ENCODE measurements around the gene CCR3.

The CCR3 gene

GRCh38 chr3:46284981-46285683 lies 42.9 kb downstream of the CCR3 start:
- no peak for DNase-seq (ENCODE audit: low read depth)
- TF ChIP-seq, protein P1, sequence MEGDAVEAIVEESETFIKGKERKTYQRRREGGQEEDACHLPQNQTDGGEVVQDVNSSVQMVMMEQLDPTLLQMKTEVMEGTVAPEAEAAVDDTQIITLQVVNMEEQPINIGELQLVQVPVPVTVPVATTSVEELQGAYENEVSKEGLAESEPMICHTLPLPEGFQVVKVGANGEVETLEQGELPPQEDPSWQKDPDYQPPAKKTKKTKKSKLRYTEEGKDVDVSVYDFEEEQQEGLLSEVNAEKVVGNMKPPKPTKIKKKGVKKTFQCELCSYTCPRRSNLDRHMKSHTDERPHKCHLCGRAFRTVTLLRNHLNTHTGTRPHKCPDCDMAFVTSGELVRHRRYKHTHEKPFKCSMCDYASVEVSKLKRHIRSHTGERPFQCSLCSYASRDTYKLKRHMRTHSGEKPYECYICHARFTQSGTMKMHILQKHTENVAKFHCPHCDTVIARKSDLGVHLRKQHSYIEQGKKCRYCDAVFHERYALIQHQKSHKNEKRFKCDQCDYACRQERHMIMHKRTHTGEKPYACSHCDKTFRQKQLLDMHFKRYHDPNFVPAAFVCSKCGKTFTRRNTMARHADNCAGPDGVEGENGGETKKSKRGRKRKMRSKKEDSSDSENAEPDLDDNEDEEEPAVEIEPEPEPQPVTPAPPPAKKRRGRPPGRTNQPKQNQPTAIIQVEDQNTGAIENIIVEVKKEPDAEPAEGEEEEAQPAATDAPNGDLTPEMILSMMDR (IDR thresholded peaks at IDR 0.05; ENCODE audit: low read length, missing control alignments) = no peak
- no peak overlapping the region for H3K4me3 ChIP-seq (replicated peaks; ENCODE audit: low read depth, low read length)

DNA sequence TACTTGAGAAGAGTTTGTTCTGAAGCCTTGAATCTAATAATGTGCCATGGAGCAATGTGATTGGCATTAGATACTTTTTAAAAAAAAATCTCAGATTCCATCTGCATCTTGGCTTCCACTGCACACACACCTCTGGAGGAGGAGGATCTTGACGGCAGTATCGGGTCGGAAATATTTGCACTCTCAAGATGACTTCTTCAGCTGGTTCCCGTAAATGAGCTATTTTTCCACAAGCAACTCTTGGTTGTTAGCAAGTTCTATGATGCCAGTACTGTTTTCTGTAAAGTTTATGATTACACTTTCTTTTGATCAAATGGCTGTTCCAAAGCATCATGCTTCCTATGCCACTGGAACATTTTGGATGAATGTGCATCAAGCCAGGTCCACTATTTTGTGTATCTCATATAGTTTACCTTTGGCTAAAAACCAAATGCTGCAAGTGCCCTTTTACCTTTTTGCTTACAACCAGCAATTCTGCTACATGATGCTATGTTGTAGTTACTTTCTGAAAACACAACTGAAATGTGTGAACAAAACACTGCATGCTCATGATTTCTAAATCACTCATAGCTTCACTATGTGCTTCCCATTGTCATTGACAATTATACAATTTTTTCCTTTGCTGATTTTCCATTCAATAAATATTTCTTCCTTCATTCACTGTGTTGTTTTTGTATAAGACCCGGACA lies 43.8 kb downstream of the CCR3 start:
- DNase-seq (ENCODE audit: low read depth) = no peak
- TF ChIP-seq, protein P1 (IDR thresholded peaks at IDR 0.05; ENCODE audit: low read length, missing control alignments) = no peak
- H3K4me3 ChIP-seq (replicated peaks; ENCODE audit: low read depth, low read length) = no peak overlapping the region

- H3K4me3 ChIP-seq (replicated peaks; ENCODE audit: low read depth, low read length) = no peak overlapping the region
- DNase-seq (ENCODE audit: low read depth) = no peak
These were observed 44.8 kb downstream of the CCR3 start for GRCh38 chr3:46286947-46287565.

DNA sequence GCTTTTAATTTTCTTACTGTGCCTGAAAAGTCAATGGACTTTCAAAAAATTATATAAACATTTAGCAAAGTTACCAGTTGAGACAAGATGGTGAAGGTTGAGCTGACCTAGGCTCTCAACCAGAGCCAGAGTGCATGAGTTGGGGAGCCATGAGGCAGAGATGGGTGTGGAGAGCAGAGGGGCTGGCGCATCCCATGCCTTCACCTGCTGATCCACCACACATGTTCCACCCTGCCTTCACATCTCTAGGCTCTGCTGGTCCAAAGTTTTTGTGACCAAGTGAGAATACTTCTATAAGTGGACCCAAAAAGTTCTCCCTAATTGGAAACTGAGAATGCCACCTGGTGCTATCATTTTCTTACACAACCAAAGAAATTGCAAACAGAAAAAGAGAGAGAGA lies 47.3 kb downstream of the CCR3 start:
- no peak overlapping the region for H3K4me3 ChIP-seq (replicated peaks; ENCODE audit: low read depth, low read length)
- no peak for DNase-seq (ENCODE audit: low read depth)
- TF ChIP-seq, protein P1 (IDR thresholded peaks at IDR 0.05; ENCODE audit: low read length, missing control alignments) = no peak

More at GRCh38 chr3:46286947-46287565, 44.8 kb downstream of the CCR3 start:
- TF ChIP-seq, protein P1 (IDR thresholded peaks at IDR 0.05; ENCODE audit: low read length, missing control alignments) = no peak

- no peak for DNase-seq (ENCODE audit: low read depth)
- H3K4me3 ChIP-seq (replicated peaks; ENCODE audit: low read depth, low read length) = no peak overlapping the region
- TF ChIP-seq, protein P1 (IDR thresholded peaks at IDR 0.05; ENCODE audit: low read length, missing control alignments) = no peak
These were observed 47.7 kb downstream of the CCR3 start for GRCh38 chr3:46289966-46290365.

GRCh38 chr3:46291046-46291445 lies 48.8 kb downstream of the CCR3 start:
- DNase-seq (ENCODE audit: low read depth) = no peak
- no peak overlapping the region for H3K4me3 ChIP-seq (replicated peaks; ENCODE audit: low read depth, low read length)
- TF ChIP-seq, protein P1 (IDR thresholded peaks at IDR 0.05; ENCODE audit: low read length, missing control alignments) = no peak

Data from fibroblast of pulmonary artery (primary cell).